Stomach (tissue), 9 donors: ENCODE measurements around the gene SNAPIN. TPM values are rescaled to one million over a fixed set of nuclear protein-coding genes. Genes with fewer than 3 reads are reported as not detected.

Experiments
- DNase-seq, 2 donors: peaks; one replicate each; pipeline versions ENCODE4 v3.0.0 to v3.0.0-alpha.2; 2013 to 2019
- H3K27ac ChIP-seq, 5 donors: fragments of 200-600 bp in 4 of 5; sonication (generic) in 4 of 5; one replicate each; pipeline ENCODE4 v1.5.1; 2013 to 2019; ENCODE audit warnings: mild to moderate bottlenecking in 1 of 5, moderate library complexity in 1 of 5
- H3K27me3 ChIP-seq, 3 donors: fragments of 200-600 bp; sonication (generic); one replicate each; pipeline ENCODE4 v1.5.1; 2017 to 2019; ENCODE audit warnings: mixed run types in 1 of 3
- H3K36me3 ChIP-seq, 4 donors: fragments of 200-600 bp; sonication (generic); 1 replicate in 3 of 4; 2 replicates in 1 of 4; pipeline ENCODE4 v1.5.1; 2016 to 2019
- H3K4me1 ChIP-seq, 4 donors: fragments of 200-600 bp; sonication (generic); one replicate each; pipeline ENCODE4 v1.5.1; 2016 to 2019
- H3K4me3 ChIP-seq, 4 donors: fragments of 200-600 bp; sonication (generic) in 3 of 4; one replicate each; pipeline ENCODE4 v1.5.1; 2016 to 2019; ENCODE audit warnings: mild to moderate bottlenecking in 1 of 4
- H3K9me3 ChIP-seq, 4 donors: fragments of 200-600 bp; sonication (generic); one replicate each; pipeline ENCODE4 v1.5.1; 2016 to 2019
- CTCF ChIP-seq, 7 experiments: fragments of 450-650 bp in 4 of 7; fragments of 200-600 bp in 3 of 7; sonication (generic) in 3 of 7; IDR thresholded peaks; one replicate each; pipeline ENCODE4 v1.5.1; 2016 to 2019; ENCODE audit warnings: antibody characterized with exemption in 7 of 7, control low read depth in 2 of 7, mild to moderate bottlenecking in 1 of 7
- EP300 ChIP-seq: sonication (generic); formaldehyde crosslinking; IDR thresholded peaks from one replicate; pipeline ENCODE4 v1.6.1; 2017; ENCODE audit warnings: antibody characterized with exemption
- POLR2A ChIP-seq, 4 donors: fragments of 450-650 bp; IDR thresholded peaks; one replicate each; pipeline ENCODE4 v1.6.1; 2016; ENCODE audit warnings: antibody characterized with exemption in 4 of 4, control low read depth in 2 of 4, mild to moderate bottlenecking in 1 of 4, moderate library complexity in 1 of 4
- POLR2AphosphoS5 ChIP-seq, 3 donors: sonication (generic); formaldehyde crosslinking; IDR thresholded peaks; one replicate each; pipeline ENCODE4 v1.6.1; 2016; ENCODE audit warnings: antibody characterized with exemption in 3 of 3
- WGBS, 5 donors: extraction: QIAGEN DNeasy Blood & Tissue Kit in 3 of 5; methylation state at CpG; one replicate each; pipeline versions ENCODE4 v1.1.5 to v1.1.7; 2013 to 2018; 5-methylcytosine and 5-hydroxymethylcytosine counted together
- intact Hi-C: fragments of 100-400 bp; cut with DNase I; formaldehyde crosslinking; loops from one replicate; pipeline ENCODE4 v1.15.1; 2023; ENCODE audit warnings: low total_unique reads
- polyA plus RNA-seq, 3 donors: library from polyadenylated mRNA; stranded (reverse); fragments of 200-250 nt; gene quantifications; one replicate each; pipeline ENCODE4 v1.2.3, GENCODE V29; 2013
- total RNA-seq, 5 donors: library from RNA; depleted of rRNA; stranded (reverse); fragments of >200 nt; gene quantifications; one replicate each; pipeline versions ENCODE4 v1.1.0 to v1.2.3, GENCODE V29; 2014 to 2016
- donor health status: healthy with polysubstance abuse.
- donor health status: Bipolar disorder and iron deficiency.
- donor health status: healthy.

The SNAPIN gene
- total and polyA plus RNA-seq, 8 donors, result 14.9 to 82.9 (median 29.4) TPM

- Histone ChIP-seq H3K9me3 (no peaks in the 10 kb centered on the region), H3K36me3 (no peaks in the 10 kb centered on the region), H3K27me3 (no peaks in the 10 kb centered on the region), H3K27ac (peak overlapping the region; percentile 23 to 76 (median 35)), H3K4me1 (peaks cover 15 to 38% (median 32%) of the 10 kb centered on the region in 4 donors), H3K4me3 (no peak overlapping the region)
- TF ChIP-seq CTCF (IDR thresholded peaks at IDR 0.05) (no peak), POLR2AphosphoS5 (IDR thresholded peaks at IDR 0.05) (no peak), POLR2A (IDR thresholded peaks at IDR 0.05) (no peak), EP300 (no peak)
- intact Hi-C loops, result no loop called here
- WGBS, 5 donors, result 39 to 68% (median 60%) methylated on average over 3 of the region's 3 CpGs
- DNase-seq, result no peak
These were observed 5.5 kb upstream of the SNAPIN start for GRCh38 chr1:153652805-153653500.

- Histone ChIP-seq H3K36me3 (peaks cover 0 to 4% (median 0%) of the 10 kb centered on the region in 4 donors), H3K4me1 (peaks cover 5 to 35% (median 24%) of the 10 kb centered on the region in 4 donors), H3K27me3 (no peaks in the 10 kb centered on the region), H3K4me3 (no peak overlapping the region), H3K9me3 (no peaks in the 10 kb centered on the region), H3K27ac (peak overlapping the region in 1 of 5 donors; percentile 5)
- no peak for DNase-seq
- no peak for TF ChIP-seq EP300
- TF ChIP-seq POLR2AphosphoS5 (IDR thresholded peaks at IDR 0.05), result no peak
- no peak for TF ChIP-seq POLR2A (IDR thresholded peaks at IDR 0.05)
- 61 to 78% (median 67%) methylated on average over 3 of the region's 3 CpGs for WGBS, 5 donors
- intact Hi-C loops, result no loop called here
These were observed 3.2 kb upstream of the SNAPIN start for GRCh38 chr1:153655333-153655732.

- TF ChIP-seq POLR2A (IDR thresholded peaks at IDR 0.05) (no peak), POLR2AphosphoS5 (IDR thresholded peaks at IDR 0.05) (no peak), EP300 (no peak), CTCF (IDR thresholded peaks at IDR 0.05) (no peak)
- Histone ChIP-seq H3K4me3 (peak overlapping the region; percentile 67 to 78 (median 76)), H3K36me3 (peaks cover 33 to 41% (median 38%) of the 10 kb centered on the region in 4 donors), H3K27ac (peak overlapping the region; percentile 90 to 98 (median 95)), H3K9me3 (no peaks in the 10 kb centered on the region), H3K27me3 (no peaks in the 10 kb centered on the region), H3K4me1 (peaks cover 5 to 30% (median 18%) of the 10 kb centered on the region in 4 donors)
- DNase-seq, result no peak
- WGBS, 5 donors, result 18 to 33% (median 26%) methylated on average over 7 to 8 of the region's 8 CpGs
- intact Hi-C loops, result no loop called here
These were observed 652 bp downstream of the SNAPIN start for GRCh38 chr1:153659175-153659534.

GRCh38 chr1:153659656-153660055, 1.2 kb downstream of the SNAPIN start:
- Histone ChIP-seq H3K27me3 (no peaks in the 10 kb centered on the region), H3K9me3 (no peaks in the 10 kb centered on the region), H3K27ac (peak overlapping the region; percentile 19 to 98 (median 95)), H3K4me3 (peak overlapping the region; percentile 67 to 78 (median 76)), H3K36me3 (peaks cover 38 to 46% (median 43%) of the 10 kb centered on the region in 4 donors), H3K4me1 (peaks cover 5 to 30% (median 18%) of the 10 kb centered on the region in 4 donors)
- intact Hi-C loops, result no loop called here
- no peak for TF ChIP-seq POLR2AphosphoS5 (IDR thresholded peaks at IDR 0.05)
- DNase-seq, result no peak
- WGBS, 5 donors, result 38 to 61% (median 54%) methylated on average over 9 of the region's 9 CpGs

GRCh38 chr1:153661111-153661708, 2.7 kb downstream of the SNAPIN start:
- H3K27ac ChIP-seq, result peak overlapping the region in 3 of 5 donors; percentile 12 to 37 (median 17)
- intact Hi-C loops, result no loop called here
- 55 to 63% (median 61%) methylated on average over 8 to 9 of the region's 9 CpGs for WGBS, 5 donors
- no peak overlapping the region for H3K4me3 ChIP-seq
- H3K4me1 ChIP-seq, result peaks cover 5 to 30% (median 18%) of the 10 kb centered on the region in 4 donors
- H3K36me3 ChIP-seq, result peaks cover 53 to 62% (median 58%) of the 10 kb centered on the region in 4 donors
- no peaks in the 10 kb centered on the region for H3K27me3 ChIP-seq
- TF ChIP-seq POLR2AphosphoS5 (IDR thresholded peaks at IDR 0.05) (peak in 1 of 3 donors; percentile 18), POLR2A (IDR thresholded peaks at IDR 0.05) (no peak)
- H3K9me3 ChIP-seq, result no peaks in the 10 kb centered on the region
- no peak for DNase-seq
